Thyroid gland (tissue), 4 donors: ENCODE measurements around the gene VPS72. TPM values are rescaled to one million over a fixed set of nuclear protein-coding genes. Genes with fewer than 3 reads are reported as not detected.

Experiments used
- DNase-seq, 2 donors: peaks; one replicate each; pipeline ENCODE4 v3.0.0-alpha.2; 2019
- H3K27ac ChIP-seq, 3 donors: fragments of 200-600 bp; sonication (generic); 1 replicate in 2 of 3; 2 replicates in 1 of 3; pipeline ENCODE4 v1.5.1; 2016 to 2019; ENCODE audit warnings: mild to moderate bottlenecking in 1 of 3, moderate library complexity in 1 of 3
- H3K27me3 ChIP-seq: fragments of 200-600 bp; sonication (generic); one replicate; pipeline ENCODE4 v1.5.1; 2019
- H3K36me3 ChIP-seq, 2 donors: fragments of 200-600 bp; sonication (generic); one replicate each; pipeline ENCODE4 v1.5.1; 2016 to 2019
- H3K4me1 ChIP-seq, 2 donors: fragments of 200-600 bp; sonication (generic); one replicate each; pipeline ENCODE4 v1.5.1; 2017 to 2019
- H3K4me3 ChIP-seq, 3 donors: fragments of 200-600 bp; sonication (generic); replicated peaks in 1 of 3; 1 replicate in 2 of 3; 2 replicates in 1 of 3; pipeline ENCODE4 v1.5.1; 2016; ENCODE audit warnings: mild to moderate bottlenecking in 1 of 3
- H3K9me3 ChIP-seq: fragments of 200-600 bp; sonication (generic); one replicate; pipeline ENCODE4 v1.5.1; 2017
- CTCF ChIP-seq, 6 experiments: fragments of 200-600 bp in 3 of 6; fragments of 450-650 bp in 3 of 6; sonication (generic) in 3 of 6; IDR thresholded peaks; one replicate each; pipeline ENCODE4 v1.5.1; 2016 to 2019; ENCODE audit warnings: antibody characterized with exemption in 6 of 6, mild to moderate bottlenecking in 2 of 6, inconsistent platforms in 1 of 6, moderate library complexity in 1 of 6
- POLR2A ChIP-seq, 2 donors: fragments of 450-650 bp; IDR thresholded peaks; one replicate each; pipeline ENCODE4 v1.6.1; 2017; ENCODE audit warnings: antibody characterized with exemption in 2 of 2, mild to moderate bottlenecking in 2 of 2, moderate library complexity in 1 of 2
- WGBS, 2 donors: methylation state at CpG; one replicate each; pipeline ENCODE4 v1.1.5; 2017; 5-methylcytosine and 5-hydroxymethylcytosine counted together
- intact Hi-C: fragments of 100-400 bp; cut with DNase I; formaldehyde crosslinking; loops from one replicate; pipeline ENCODE4 v1.15.1; 2023
- total RNA-seq, 4 donors: library from RNA; depleted of rRNA; stranded (reverse); fragments of >200 nt; gene quantifications; one replicate each; pipeline ENCODE4 v1.2.3, GENCODE V29; 2016

The VPS72 gene
- total RNA-seq, 4 donors from 2014 or later, result 36.9 to 47.5 (median 39.9) TPM

- no peak for DNase-seq
- intact Hi-C loops, result no loop called here
- H3K4me1 ChIP-seq, result peaks cover 20 to 25% of the 10 kb centered on the region in 2 donors
- no peak for TF ChIP-seq POLR2A (IDR thresholded peaks at IDR 0.05)
- no peak for TF ChIP-seq CTCF (IDR thresholded peaks at IDR 0.05)
- no peaks in the 10 kb centered on the region for H3K9me3 ChIP-seq
- no peaks in the 10 kb centered on the region for H3K27me3 ChIP-seq
- H3K27ac ChIP-seq, result no peak overlapping the region
- no peaks in the 10 kb centered on the region for H3K36me3 ChIP-seq
- WGBS, 2 donors, result 96 to 97% methylated on average over 2 of the region's 2 CpGs
- H3K4me3 ChIP-seq, result no peak overlapping the region
These were observed 42.3 kb downstream of the VPS72 start for GRCh38 chr1:151147665-151148064.

- intact Hi-C loops, result no loop called here
- no peak for DNase-seq
- WGBS, 2 donors, result 31 to 32% methylated on average over 7 of the region's 7 CpGs
These were observed 42.9 kb downstream of the VPS72 start for GRCh38 chr1:151147132-151147503.

GRCh38 chr1:151146412-151147131 is 43.4 kb downstream of the VPS72 start, which contains the start of gene SEMA6C:
TSS of gene SEMA6C (minus strand) at chr1:151146631. CDS start at chr1:151142621, 4,010 bp downstream.
- H3K27me3 ChIP-seq, result no peaks in the 10 kb centered on the region
- peak within 1 kb of the TSS; percentile 29 to 74 (median 54) for H3K4me3 ChIP-seq
- peak; percentile 93 to 95 for DNase-seq
- H3K27ac ChIP-seq, result peak within 1 kb of the TSS in 2 of 3 donors; percentile 41 to 48
- intact Hi-C loops, result no loop called here
- H3K4me1 ChIP-seq, result peaks cover 20 to 25% of the 10 kb centered on the region in 2 donors
- peak in 1 of 2 donors; percentile 82 for TF ChIP-seq POLR2A (IDR thresholded peaks at IDR 0.05)
- no peak for TF ChIP-seq CTCF (IDR thresholded peaks at IDR 0.05)
- H3K36me3 ChIP-seq, result no peaks in the 10 kb centered on the region
- H3K9me3 ChIP-seq, result no peaks in the 10 kb centered on the region
- 1 to 2% methylated on average over 20 to 32 of the region's 61 CpGs for WGBS, 2 donors

More at GRCh38 chr1:151147132-151147503, 42.9 kb downstream of the VPS72 start:
- H3K4me1 ChIP-seq, result peaks cover 20 to 25% of the 10 kb centered on the region in 2 donors
- no peaks in the 10 kb centered on the region for H3K36me3 ChIP-seq
- TF ChIP-seq CTCF (IDR thresholded peaks at IDR 0.05), result no peak
- no peak for TF ChIP-seq POLR2A (IDR thresholded peaks at IDR 0.05)
- peak overlapping the region in 1 of 3 donors; percentile 74 for H3K4me3 ChIP-seq
- H3K27me3 ChIP-seq, result no peaks in the 10 kb centered on the region
- no peaks in the 10 kb centered on the region for H3K9me3 ChIP-seq
- H3K27ac ChIP-seq, result peak overlapping the region in 2 of 3 donors; percentile 41 to 44

DNA sequence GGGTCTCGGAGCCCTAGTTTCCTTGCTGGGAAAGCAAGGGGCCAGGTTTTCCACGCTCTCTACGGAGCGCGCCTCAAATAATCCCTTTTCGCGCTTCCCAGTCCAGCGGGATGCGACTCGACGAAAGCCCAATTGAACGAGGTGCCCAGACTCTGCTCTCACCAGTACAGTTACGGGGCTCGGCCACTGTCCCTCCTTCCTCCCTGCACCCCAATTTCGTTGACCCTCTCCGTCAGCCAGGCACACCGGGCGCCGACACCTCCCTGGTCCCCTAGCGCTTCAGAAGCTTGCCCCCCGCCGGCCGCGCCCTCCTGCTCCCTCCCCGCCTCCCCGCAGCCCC is 44.0 kb downstream of the VPS72 start:
- Histone ChIP-seq H3K27me3 (no peaks in the 10 kb centered on the region), H3K4me1 (peaks cover 20 to 25% of the 10 kb centered on the region in 2 donors), H3K4me3 (peak overlapping the region; percentile 29 to 74 (median 54)), H3K36me3 (no peaks in the 10 kb centered on the region), H3K27ac (peak overlapping the region in 2 of 3 donors; percentile 26 to 48), H3K9me3 (no peaks in the 10 kb centered on the region)
- intact Hi-C loops, result no loop called here
- WGBS, 2 donors, result 0 to 3% methylated on average over 1 to 22 of the region's 26 CpGs
- TF ChIP-seq POLR2A (IDR thresholded peaks at IDR 0.05) (no peak), CTCF (IDR thresholded peaks at IDR 0.05) (no peak)
- no peak for DNase-seq
